NT2/D1 (cell line): ENCODE results near the gene ANXA11.

Source experiments
- DNase-seq: peaks from one replicate; pipeline ENCODE4 v3.0.0-alpha.2; 2011; ENCODE audit warnings: low read depth, low spot score
- H3K27me3 ChIP-seq: 2 replicates; pipeline ENCODE4 v1.6.0; 2011; ENCODE audit warnings: mild to moderate bottlenecking; ENCODE audit not compliant: insufficient read length, insufficient read depth
- H3K36me3 ChIP-seq: 2 replicates; pipeline ENCODE4 v1.6.1; 2011; ENCODE audit warnings: mild to moderate bottlenecking, low read length, mixed read lengths; ENCODE audit not compliant: insufficient read depth, insufficient read length
- H3K4me1 ChIP-seq: 2 replicates; pipeline ENCODE4 v1.5.1; 2011; ENCODE audit not compliant: insufficient read depth, insufficient read length
- H3K4me3 ChIP-seq: 2 replicates; pipeline ENCODE4 v1.5.1; 2011; ENCODE audit warnings: low read depth; ENCODE audit not compliant: insufficient read length
- H3K9ac ChIP-seq: 2 replicates; pipeline ENCODE4 v1.6.0; 2011; ENCODE audit warnings: low read depth; ENCODE audit not compliant: insufficient read length
- H3K9me3 ChIP-seq: 2 replicates; pipeline ENCODE4 v1.5.1; 2011; ENCODE audit warnings: mild to moderate bottlenecking, low read length; ENCODE audit not compliant: insufficient read depth
- SUZ12 ChIP-seq: IDR thresholded peaks from 2 replicates; pipeline ENCODE4 v1.6.1; 2011; ENCODE audit not compliant: insufficient read length, insufficient read depth; ENCODE audit errors: extremely low read depth
- YY1 ChIP-seq: IDR thresholded peaks from 2 replicates; pipeline ENCODE4 v1.6.1; 2011; ENCODE audit not compliant: insufficient read length, insufficient read depth
- ZNF274 ChIP-seq: IDR thresholded peaks from 2 replicates; pipeline ENCODE4 v1.6.1; 2011; ENCODE audit warnings: mild to moderate bottlenecking, low read depth, low read length

The ANXA11 gene

GRCh38 chr10:80195046-80195574 lies 10.2 kb downstream of the ANXA11 start:
- Histone ChIP-seq H3K4me3 (no peak overlapping the region), H3K36me3 (no peaks in the 10 kb centered on the region), H3K4me1 (peaks cover 2% of the 10 kb centered on the region), H3K9ac (no peak overlapping the region), H3K9me3 (no peaks in the 10 kb centered on the region; the same call in 1 of the 2 replicates), H3K27me3 (no peaks in the 10 kb centered on the region)
- no peak for TF ChIP-seq ZNF274
- no peak for TF ChIP-seq SUZ12
- TF ChIP-seq YY1, result no peak
- no peak for DNase-seq

GRCh38 chr10:80194373-80195045 lies 10.8 kb downstream of the ANXA11 start:
- Histone ChIP-seq H3K9ac (no peak overlapping the region), H3K9me3 (no peaks in the 10 kb centered on the region; the same call in 1 of the 2 replicates), H3K36me3 (no peaks in the 10 kb centered on the region), H3K4me1 (peaks cover 2% of the 10 kb centered on the region), H3K27me3 (no peaks in the 10 kb centered on the region), H3K4me3 (no peak overlapping the region)
- TF ChIP-seq ZNF274 (no peak), SUZ12 (no peak), YY1 (no peak)
- no peak for DNase-seq

- no peak for DNase-seq
- TF ChIP-seq YY1 (no peak), SUZ12 (no peak), ZNF274 (no peak)
- Histone ChIP-seq H3K36me3 (no peaks in the 10 kb centered on the region), H3K9ac (no peak overlapping the region), H3K27me3 (no peaks in the 10 kb centered on the region), H3K4me1 (peaks cover 2% of the 10 kb centered on the region), H3K9me3 (no peaks in the 10 kb centered on the region; the same call in 1 of the 2 replicates), H3K4me3 (no peak overlapping the region)
Measured at GRCh38 chr10:80192553-80192952, 12.8 kb downstream of the ANXA11 start.

- no peak overlapping the region for H3K4me3 ChIP-seq
- peaks cover 2% of the 10 kb centered on the region for H3K4me1 ChIP-seq
- H3K27me3 ChIP-seq, result no peaks in the 10 kb centered on the region
- H3K36me3 ChIP-seq, result no peaks in the 10 kb centered on the region
- DNase-seq, result no peak
- H3K9me3 ChIP-seq, result no peaks in the 10 kb centered on the region; the same call in 1 of the 2 replicates
- no peak overlapping the region for H3K9ac ChIP-seq
- TF ChIP-seq SUZ12 (no peak), ZNF274 (no peak), YY1 (no peak)
Measured at GRCh38 chr10:80191589-80192270, 13.6 kb downstream of the ANXA11 start.

- Histone ChIP-seq H3K4me1 (no peaks in the 10 kb centered on the region), H3K9ac (no peak overlapping the region), H3K4me3 (no peak overlapping the region), H3K27me3 (no peaks in the 10 kb centered on the region), H3K9me3 (no peaks in the 10 kb centered on the region; the same call in 1 of the 2 replicates), H3K36me3 (peaks cover 4% of the 10 kb centered on the region)
- no peak for DNase-seq
- TF ChIP-seq YY1, result no peak
- no peak for TF ChIP-seq SUZ12
- no peak for TF ChIP-seq ZNF274
Measured at GRCh38 chr10:80188713-80189112, 16.6 kb downstream of the ANXA11 start.

- Histone ChIP-seq H3K27me3 (no peaks in the 10 kb centered on the region), H3K4me1 (no peaks in the 10 kb centered on the region), H3K9me3 (no peaks in the 10 kb centered on the region; the same call in 1 of the 2 replicates), H3K4me3 (no peak overlapping the region), H3K36me3 (peaks cover 4% of the 10 kb centered on the region), H3K9ac (no peak overlapping the region)
- TF ChIP-seq YY1 (no peak), SUZ12 (no peak), ZNF274 (no peak)
- DNase-seq, result no peak
Measured at GRCh38 chr10:80187465-80188409, 17.6 kb downstream of the ANXA11 start.
